HG03108 (cell line): Measurements from ENCODE around the gene ELP2.

Source experiments
- ATAC-seq: cut with Tn5 transposase; IDR thresholded peaks from one replicate; pipeline ENCODE4 v1.9.1; 2021; ENCODE audit warnings: moderate library complexity; ENCODE audit not compliant: unreplicated experiment

The ELP2 gene

GRCh38 chr18:36215577-36215976, 85.9 kb downstream of the ELP2 start:
- no peak for ATAC-seq

- ATAC-seq = no peak
These were observed 87.6 kb downstream of the ELP2 start for GRCh38 chr18:36217348-36217747.

GRCh38 chr18:36229188-36229587, 99.5 kb downstream of the ELP2 start:
- no peak for ATAC-seq
